ENCODE results near the gene MEGF11. TPM values are rescaled to one million over a fixed set of nuclear protein-coding genes. Genes with fewer than 3 reads are reported as not detected.

The MEGF11 gene
- total RNA-seq, 1 experiment from 2014 or later = 1.2 TPM

DNA sequence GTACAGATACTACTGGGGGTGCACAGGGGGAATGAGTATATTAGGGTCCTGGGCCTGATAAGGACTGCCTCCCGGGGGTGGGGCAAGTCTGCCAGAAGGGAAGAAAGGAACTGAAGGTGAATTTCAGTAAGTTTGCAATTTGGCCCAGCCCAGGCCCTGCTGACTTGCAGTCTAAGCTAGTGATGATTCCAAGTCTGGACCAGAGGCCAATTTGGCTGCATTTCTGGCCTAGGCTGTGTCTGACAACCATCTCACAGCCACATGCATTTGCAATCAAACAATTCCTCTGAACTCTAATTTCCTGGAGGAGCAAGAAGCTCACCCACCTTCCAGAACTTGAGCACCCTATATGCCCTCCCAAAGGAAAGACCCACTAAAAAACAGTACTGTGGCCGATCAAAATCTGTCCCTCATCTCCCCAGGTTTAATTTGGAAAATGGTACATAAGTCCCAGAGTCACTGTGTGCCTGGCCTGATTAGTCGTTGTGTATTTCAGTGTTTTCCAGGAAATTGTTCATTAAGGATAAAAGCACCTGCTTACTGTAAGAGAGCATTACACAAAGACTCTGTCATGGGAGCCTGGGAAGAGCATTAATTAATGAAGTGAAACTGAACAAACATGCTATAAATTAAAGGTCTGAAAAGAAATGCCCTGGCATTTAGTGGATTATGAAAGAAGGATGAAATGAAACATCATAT is 114.5 kb downstream of the MEGF11 start:
- Histone ChIP-seq H4K91ac (ENCODE audit: insufficient read length, low read depth, low read length) (no peak overlapping the region), H4K8ac (replicated peaks; ENCODE audit: insufficient read length, low read depth, low read length) (no peak overlapping the region), H2BK20ac (ENCODE audit: low read depth, low read length, poor library complexity, severe bottlenecking) (no peak overlapping the region), H3K56ac (ENCODE audit: insufficient read length, low read depth, low read length) (no peak overlapping the region), H4K5ac (ENCODE audit: insufficient read length, low read depth, low read length) (no peak overlapping the region), H3K27ac (ENCODE audit: insufficient read length, low read depth, low read length) (no peak overlapping the region), H3K4me2 (ENCODE audit: insufficient read depth, insufficient read length, low read length) (no peak overlapping the region), H2AK5ac (ENCODE audit: insufficient read length, low read length) (no peak overlapping the region), H3K18ac (ENCODE audit: insufficient read length, low read depth, low read length) (no peak overlapping the region), H3K9me3 (ENCODE audit: control insufficient read depth, low read depth, low read length) (no peaks in the 10 kb centered on the region), H3K14ac (ENCODE audit: insufficient read depth, low read length) (no peak overlapping the region), H2BK15ac (ENCODE audit: low read depth, low read length) (no peak overlapping the region), H2BK12ac (ENCODE audit: insufficient read length, low read depth, low read length) (no peak overlapping the region), H3K79me2 (ENCODE audit: insufficient read depth, low read length) (no peaks in the 10 kb centered on the region), H3K9ac (ENCODE audit: extremely low read depth, insufficient read length, low read length) (no peak overlapping the region), H3K27me3 (ENCODE audit: insufficient read depth, low read length) (no peaks in the 10 kb centered on the region), H3K4ac (ENCODE audit: low read depth, low read length) (no peak overlapping the region), H4K20me1 (ENCODE audit: control insufficient read depth, insufficient read depth, insufficient read length) (no peaks in the 10 kb centered on the region), H3K23ac (ENCODE audit: insufficient read length, low read depth, low read length) (no peak overlapping the region), H3K23me2 (ENCODE audit: insufficient read length, low read depth, low read length, poor library complexity, severe bottlenecking) (no peaks in the 10 kb centered on the region), H3T11ph (ENCODE audit: low read length) (no peak overlapping the region), H2BK5ac (ENCODE audit: insufficient read length, low read length) (no peak overlapping the region), H3K4me1 (ENCODE audit: insufficient read depth, low read length) (0 out of 2 replicates have a peak, but pooled peaks cover 2% of the 10 kb centered on the region), H2AFZ (ENCODE audit: low read length) (no peak overlapping the region), H2BK120ac (ENCODE audit: low read depth, low read length, poor library complexity, severe bottlenecking) (no peak overlapping the region), H3K79me1 (ENCODE audit: insufficient read depth, low read depth, low read length, poor library complexity, severe bottlenecking) (no peaks in the 10 kb centered on the region)
- TF ChIP-seq, protein P1, sequence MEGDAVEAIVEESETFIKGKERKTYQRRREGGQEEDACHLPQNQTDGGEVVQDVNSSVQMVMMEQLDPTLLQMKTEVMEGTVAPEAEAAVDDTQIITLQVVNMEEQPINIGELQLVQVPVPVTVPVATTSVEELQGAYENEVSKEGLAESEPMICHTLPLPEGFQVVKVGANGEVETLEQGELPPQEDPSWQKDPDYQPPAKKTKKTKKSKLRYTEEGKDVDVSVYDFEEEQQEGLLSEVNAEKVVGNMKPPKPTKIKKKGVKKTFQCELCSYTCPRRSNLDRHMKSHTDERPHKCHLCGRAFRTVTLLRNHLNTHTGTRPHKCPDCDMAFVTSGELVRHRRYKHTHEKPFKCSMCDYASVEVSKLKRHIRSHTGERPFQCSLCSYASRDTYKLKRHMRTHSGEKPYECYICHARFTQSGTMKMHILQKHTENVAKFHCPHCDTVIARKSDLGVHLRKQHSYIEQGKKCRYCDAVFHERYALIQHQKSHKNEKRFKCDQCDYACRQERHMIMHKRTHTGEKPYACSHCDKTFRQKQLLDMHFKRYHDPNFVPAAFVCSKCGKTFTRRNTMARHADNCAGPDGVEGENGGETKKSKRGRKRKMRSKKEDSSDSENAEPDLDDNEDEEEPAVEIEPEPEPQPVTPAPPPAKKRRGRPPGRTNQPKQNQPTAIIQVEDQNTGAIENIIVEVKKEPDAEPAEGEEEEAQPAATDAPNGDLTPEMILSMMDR (conservative IDR thresholded peaks at IDR 0.05) = no peak
- WGBS (ENCODE audit: extremely low coverage, insufficient read length, low lambda C conversion rate) = no CpG with 5 or more reads among the region's 3 CpGs
- peaks cover 28 to 44% of the 10 kb centered on the region in 2 experiments for H3K4me1 Mint-ChIP-seq
- no peak for DNase-seq
- H3K27ac Mint-ChIP-seq = no peak overlapping the region
- no peaks in the 10 kb centered on the region for H3K9me3 Mint-ChIP-seq
- H3K36me3 Mint-ChIP-seq (ENCODE audit: insufficient read depth in 1 of 3, low read depth in 3 of 3) = no peaks in the 10 kb centered on the region
- no peak overlapping the region for H3K4me3 Mint-ChIP-seq
- peaks cover 1% of the 10 kb centered on the region for H3K27me3 Mint-ChIP-seq (ENCODE audit: low read depth)
